ENCODE results near the gene GINS1. TPM values are rescaled to one million over a fixed set of nuclear protein-coding genes. Genes with fewer than 3 reads are reported as not detected.

Gene GINS1
- total RNA-seq, 2 experiments from 2014 or later: 24.6 to 32.7 TPM

- Mint-ChIP-seq H3K36me3 (ENCODE audit: low read depth) (no peaks in the 10 kb centered on the region), H3K9me3 (ENCODE audit: low read depth) (no peaks in the 10 kb centered on the region), H3K27me3 (no peaks in the 10 kb centered on the region), H3K4me3 (no peak overlapping the region), H3K27ac (no peak overlapping the region), H3K4me1 (no peaks in the 10 kb centered on the region)
- ATAC-seq (no peak), DNase-seq (no peak)
- ChIA-PET POLR2A (no interaction called here), CTCF (interaction anchor here (0.7 kb wide), 1 partner anchor 543 kb away, joined by 3 read pairs; no protein-coding TSS in a partner anchor)
- intact Hi-C loops (cut with DNase I, micrococcal nuclease): loop anchor here in 1 of 2 experiments (10.0 kb wide), 1 partner anchor 63 kb away; no protein-coding TSS in a partner anchor
Observed at GRCh38 chr20:25497586-25498279, 90.3 kb downstream of the GINS1 start.

Other genes starting within 250 kb of the GINS1 start
- gene ENTPD6, start 212.0 kb upstream of the GINS1 start, total RNA-seq: 10 to 100 TPM; 34.3 to 41.5 TPM
- 10 to 100 TPM; 18.0 to 21.1 TPM for gene PYGB, start 159.6 kb upstream of the GINS1 start, total RNA-seq
- 10 to 100 TPM; 17.4 to 18.7 TPM for gene ABHD12, start 16.8 kb upstream of the GINS1 start, total RNA-seq
- 1 to 10 TPM; 3.3 to 4.1 TPM for gene NINL, start 177.9 kb downstream of the GINS1 start, total RNA-seq
- gene NANP, start 216.3 kb downstream of the GINS1 start, total RNA-seq: 1 to 10 TPM; 6.1 to 8.3 TPM

Data from activated CD4-positive, alpha-beta T cell treated with anti-CD3 and anti-CD28 coated beads for 36 hours (primary cell).